CD4-positive, alpha-beta T cell treated with Interleukin-21 for 1 hour (primary cell): ENCODE data around the gene MDM2.

Experiments
- DNase-seq: peaks from one replicate; pipeline ENCODE4 v3.0.0-alpha.2; 2020

The MDM2 gene

GRCh38 chr12:68882251-68882964 is 74.4 kb downstream of the MDM2 start:
- DNase-seq = no peak

GRCh38 chr12:68883151-68883550 is 75.2 kb downstream of the MDM2 start:
- DNase-seq = no peak

GRCh38 chr12:68884251-68884650 is 76.3 kb downstream of the MDM2 start:
- DNase-seq = no peak

- no peak for DNase-seq
Observed at GRCh38 chr12:68885381-68885780, 77.4 kb downstream of the MDM2 start.

GRCh38 chr12:68886636-68887572 is 78.9 kb downstream of the MDM2 start:
- no peak for DNase-seq

GRCh38 chr12:68887641-68888040 is 79.7 kb downstream of the MDM2 start:
- DNase-seq = no peak

GRCh38 chr12:68888243-68888642 is 80.3 kb downstream of the MDM2 start:
- DNase-seq = no peak

GRCh38 chr12:68890701-68891113 is 82.7 kb downstream of the MDM2 start:
- DNase-seq = no peak

- no peak for DNase-seq
Observed at GRCh38 chr12:68891141-68891540, 83.2 kb downstream of the MDM2 start.

GRCh38 chr12:68893201-68893600 is 85.2 kb downstream of the MDM2 start:
- DNase-seq = no peak

GRCh38 chr12:68893741-68894140 is 85.8 kb downstream of the MDM2 start:
- DNase-seq = no peak

GRCh38 chr12:68894276-68894855 is 86.4 kb downstream of the MDM2 start:
- no peak for DNase-seq

- no peak for DNase-seq
Observed at GRCh38 chr12:68896881-68897540, 89.0 kb downstream of the MDM2 start.

- DNase-seq = no peak
Observed at GRCh38 chr12:68899251-68899771, 91.3 kb downstream of the MDM2 start.

GRCh38 chr12:68900241-68900640 is 92.3 kb downstream of the MDM2 start:
- DNase-seq = no peak
